Stomach (tissue), 4 donors: ENCODE data around the gene POLR3B.

Experiments used
- POLR2AphosphoS5 ChIP-seq, 3 donors: sonication (generic); formaldehyde crosslinking; IDR thresholded peaks; one replicate each; pipeline ENCODE4 v1.6.1; 2016; ENCODE audit warnings: antibody characterized with exemption in 3 of 3
- TF ChIP-seq, protein P1 (sequence below), 7 experiments: fragments of 450-650 bp in 4 of 7; fragments of 200-600 bp in 3 of 7; sonication (generic) in 3 of 7; IDR thresholded peaks; one replicate each; pipeline ENCODE4 v1.5.1; 2016 to 2019; ENCODE audit warnings: antibody characterized with exemption in 7 of 7, control low read depth in 2 of 7, mild to moderate bottlenecking in 1 of 7

DNA sequence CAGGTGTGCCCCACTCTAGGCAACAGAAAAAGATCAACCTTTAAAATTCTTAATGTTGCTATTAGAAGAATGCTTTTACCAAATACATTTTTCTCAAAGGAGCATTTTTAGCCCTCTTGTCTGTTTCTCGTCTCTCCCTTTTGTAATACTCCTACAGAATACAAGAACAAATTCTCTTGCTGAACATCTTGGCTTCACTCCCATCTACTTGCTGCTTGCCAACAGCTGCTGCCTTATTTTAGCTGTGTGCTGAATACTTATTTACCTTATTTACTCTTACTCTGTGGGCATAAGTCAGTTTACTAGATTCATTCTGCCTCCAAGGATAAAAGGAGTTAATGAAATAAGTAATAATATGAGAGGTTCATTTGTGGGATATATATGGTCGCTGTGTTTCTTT, 70.8 kb downstream of the POLR3B start:
- TF ChIP-seq, protein P1, sequence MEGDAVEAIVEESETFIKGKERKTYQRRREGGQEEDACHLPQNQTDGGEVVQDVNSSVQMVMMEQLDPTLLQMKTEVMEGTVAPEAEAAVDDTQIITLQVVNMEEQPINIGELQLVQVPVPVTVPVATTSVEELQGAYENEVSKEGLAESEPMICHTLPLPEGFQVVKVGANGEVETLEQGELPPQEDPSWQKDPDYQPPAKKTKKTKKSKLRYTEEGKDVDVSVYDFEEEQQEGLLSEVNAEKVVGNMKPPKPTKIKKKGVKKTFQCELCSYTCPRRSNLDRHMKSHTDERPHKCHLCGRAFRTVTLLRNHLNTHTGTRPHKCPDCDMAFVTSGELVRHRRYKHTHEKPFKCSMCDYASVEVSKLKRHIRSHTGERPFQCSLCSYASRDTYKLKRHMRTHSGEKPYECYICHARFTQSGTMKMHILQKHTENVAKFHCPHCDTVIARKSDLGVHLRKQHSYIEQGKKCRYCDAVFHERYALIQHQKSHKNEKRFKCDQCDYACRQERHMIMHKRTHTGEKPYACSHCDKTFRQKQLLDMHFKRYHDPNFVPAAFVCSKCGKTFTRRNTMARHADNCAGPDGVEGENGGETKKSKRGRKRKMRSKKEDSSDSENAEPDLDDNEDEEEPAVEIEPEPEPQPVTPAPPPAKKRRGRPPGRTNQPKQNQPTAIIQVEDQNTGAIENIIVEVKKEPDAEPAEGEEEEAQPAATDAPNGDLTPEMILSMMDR (IDR thresholded peaks at IDR 0.05): no peak
- TF ChIP-seq POLR2AphosphoS5 (IDR thresholded peaks at IDR 0.05): no peak
